ENCODE data around the gene C12orf43.

C12orf43 gene

DNA sequence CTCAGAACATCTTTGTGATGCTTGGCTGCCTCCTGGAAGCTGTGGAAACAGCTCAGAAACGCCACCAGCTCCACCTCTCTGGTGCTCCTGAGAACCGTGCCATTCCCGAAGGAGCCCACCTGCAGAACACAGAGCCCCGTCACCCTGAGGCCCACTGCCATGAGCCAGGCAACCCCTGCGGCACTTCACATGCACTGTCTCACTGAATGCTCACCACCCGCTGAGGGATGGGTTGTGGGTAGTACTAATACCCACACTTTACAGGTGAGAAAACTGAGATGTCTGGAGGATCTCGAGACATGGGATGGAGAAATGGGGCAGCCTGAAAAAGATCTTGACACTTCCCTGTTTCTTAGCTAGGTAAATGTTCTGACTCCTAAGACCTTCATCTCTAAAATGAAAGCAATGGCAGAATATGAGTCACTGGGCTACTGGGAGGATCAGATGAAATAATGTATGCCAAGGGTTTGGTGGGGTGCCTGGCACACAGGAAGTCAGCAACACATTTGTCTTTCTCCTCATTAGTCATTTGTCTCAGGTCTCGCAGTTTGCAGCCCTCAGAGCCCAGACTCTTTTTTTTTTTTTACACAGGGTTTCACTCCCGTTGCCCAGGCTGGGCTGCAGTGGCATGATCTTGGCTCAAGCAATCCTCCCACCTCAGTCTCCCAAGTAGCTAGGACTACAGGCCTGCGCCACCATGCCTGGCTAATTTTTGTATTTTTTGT, 17.5 kb upstream of the C12orf43 start:
- in situ Hi-C loops (cut with HindIII; ENCODE audit: low sequenced_read_pairs) = no loop called here

DNA sequence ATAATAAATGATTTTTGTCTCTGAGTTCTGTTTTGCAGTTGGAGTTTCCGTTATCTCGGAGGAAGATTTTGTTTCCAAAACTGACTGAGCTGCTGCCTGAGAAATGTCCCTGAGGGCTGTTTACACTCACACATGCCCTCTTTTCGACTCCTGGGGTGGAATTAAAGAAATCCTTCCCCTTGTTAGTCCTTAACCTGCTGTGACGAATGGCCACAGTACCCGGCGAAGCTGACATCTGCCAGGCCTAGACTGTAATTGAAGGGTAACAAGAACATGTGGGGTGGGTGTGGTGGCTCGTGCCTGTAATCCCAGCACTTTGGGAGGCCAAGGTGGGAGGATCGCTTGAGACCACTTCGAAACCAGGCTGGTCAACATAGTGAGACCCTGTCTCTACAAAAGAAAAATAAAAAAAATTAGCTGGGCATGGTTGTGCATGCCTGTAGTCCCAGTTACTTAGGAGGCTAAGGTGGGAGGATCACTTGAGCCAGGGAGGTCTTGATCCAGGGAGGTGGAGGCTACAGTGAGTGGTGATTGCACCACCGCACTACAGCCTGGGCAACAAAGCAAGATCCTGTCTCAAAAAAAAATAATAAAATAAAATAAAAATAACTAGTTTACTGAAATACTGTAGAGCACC, 14.4 kb upstream of the C12orf43 start:
- in situ Hi-C loops (cut with HindIII; ENCODE audit: low sequenced_read_pairs) = no loop called here

DNA sequence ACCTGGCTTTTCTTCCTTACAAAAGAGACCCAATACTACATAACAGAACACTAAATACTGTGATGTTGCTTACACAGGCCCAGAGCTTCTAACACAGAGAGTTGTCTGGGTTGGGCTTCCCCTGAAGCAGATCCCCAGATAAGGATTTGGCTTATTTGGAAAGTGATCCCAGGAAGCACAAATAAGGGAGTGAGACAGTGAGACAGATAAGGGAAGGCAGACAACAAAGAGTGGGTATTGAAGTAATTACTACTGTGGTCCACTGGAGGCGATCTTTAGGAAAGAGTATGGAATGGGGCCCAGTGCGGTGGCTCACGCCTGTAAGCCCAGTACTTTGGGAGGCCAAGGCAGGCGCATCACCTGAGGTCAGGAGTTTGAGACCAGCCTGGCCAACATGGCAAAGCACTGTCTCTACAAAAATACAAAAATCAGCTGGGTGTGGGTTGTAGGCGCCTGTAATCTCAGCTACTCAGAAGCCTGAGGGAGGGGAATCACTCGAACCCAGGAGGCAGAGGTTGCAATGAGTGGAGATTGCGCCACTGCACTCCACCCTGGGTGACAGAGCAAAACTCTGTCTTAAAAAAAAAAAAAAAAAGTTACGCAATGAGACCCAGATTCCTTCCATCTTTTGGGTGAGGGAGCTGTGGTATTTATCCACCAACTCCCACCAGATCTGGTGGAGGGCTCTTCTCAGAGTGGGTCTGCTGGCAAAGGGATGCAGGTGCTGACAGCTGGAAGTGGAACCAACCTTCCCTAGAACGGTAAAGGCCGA, 10.2 kb upstream of the C12orf43 start:
- in situ Hi-C loops (cut with HindIII; ENCODE audit: low sequenced_read_pairs) = no loop called here

DNA sequence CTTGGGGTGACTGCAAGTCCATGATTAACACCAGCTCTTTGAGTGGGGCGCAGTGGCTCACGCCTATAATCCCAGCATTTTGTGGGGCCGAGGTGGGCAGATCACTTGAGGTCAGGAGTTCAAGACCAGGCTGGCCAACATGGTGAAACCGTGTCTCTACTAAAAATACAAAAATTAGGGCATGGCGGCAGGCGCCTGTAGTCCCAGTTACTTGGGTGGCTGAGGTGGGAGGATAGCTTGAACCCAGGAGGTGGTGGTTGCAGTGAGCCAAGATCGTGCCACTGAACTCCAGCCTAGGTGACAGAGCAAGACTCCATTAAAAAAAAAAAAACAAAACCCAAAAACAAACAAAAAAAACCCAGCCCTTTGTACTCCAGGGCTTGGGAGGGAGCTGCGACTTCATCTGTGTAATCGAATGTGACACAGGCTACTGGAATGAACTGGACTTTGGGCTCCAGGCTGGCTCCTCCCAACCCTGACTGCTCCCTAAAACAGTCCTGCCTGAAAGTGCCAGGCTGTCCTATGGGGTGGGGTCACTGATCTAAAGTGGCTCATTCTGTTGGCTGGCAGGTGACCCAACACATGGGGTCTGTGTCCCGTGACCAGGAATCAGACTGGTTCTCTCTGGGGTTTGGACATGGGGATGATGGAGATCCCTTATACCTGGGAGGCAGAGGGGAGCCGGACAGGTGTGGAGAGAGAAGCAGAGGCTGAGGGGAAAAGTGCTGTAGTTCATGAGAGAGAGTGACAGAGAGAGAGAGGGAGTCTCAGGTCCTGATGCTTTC, 9.3 kb upstream of the C12orf43 start:
- in situ Hi-C loops (cut with HindIII; ENCODE audit: low sequenced_read_pairs) = no loop called here

DNA sequence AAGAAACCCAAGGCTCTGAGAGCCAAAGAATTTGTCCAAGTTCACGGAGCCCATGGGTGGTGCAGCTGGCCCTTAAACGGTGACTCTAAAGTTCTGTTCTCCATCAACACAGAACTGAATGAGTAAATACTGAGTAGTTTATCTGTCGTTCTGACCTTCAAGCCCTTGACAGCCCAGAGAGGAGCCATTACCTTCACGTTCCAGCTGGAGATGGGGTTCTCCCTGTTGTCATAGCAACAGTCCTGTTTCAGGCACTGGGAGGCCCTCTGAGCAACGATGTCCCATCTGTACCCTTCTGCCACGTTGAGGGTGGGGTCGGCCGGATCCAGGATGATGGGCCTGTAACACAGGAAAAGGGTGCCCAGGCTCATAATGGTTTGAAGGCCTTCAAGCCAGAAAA, 7.5 kb upstream of the C12orf43 start:
- in situ Hi-C loops (cut with HindIII; ENCODE audit: low sequenced_read_pairs) = no loop called here

DNA sequence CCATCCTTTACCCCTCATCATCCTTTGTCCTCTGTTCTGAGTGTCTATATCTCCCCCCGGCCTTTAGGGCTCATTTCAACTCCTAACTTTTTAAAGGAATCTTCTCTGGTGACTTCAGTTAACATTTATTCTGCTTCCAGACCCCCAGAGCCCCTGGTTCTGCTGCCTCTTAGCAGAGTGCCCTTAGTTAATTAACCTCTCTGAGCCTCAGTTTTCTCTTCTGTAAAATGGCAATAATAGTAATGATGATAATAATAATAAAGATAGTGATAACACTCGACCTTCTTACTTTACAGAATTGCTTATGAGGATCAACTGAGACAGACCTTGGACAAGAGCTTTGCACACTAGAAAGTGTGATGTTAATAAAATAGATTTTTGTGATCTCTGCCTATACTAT, 6.4 kb upstream of the C12orf43 start:
- in situ Hi-C loops (cut with HindIII; ENCODE audit: low sequenced_read_pairs) = no loop called here

DNA sequence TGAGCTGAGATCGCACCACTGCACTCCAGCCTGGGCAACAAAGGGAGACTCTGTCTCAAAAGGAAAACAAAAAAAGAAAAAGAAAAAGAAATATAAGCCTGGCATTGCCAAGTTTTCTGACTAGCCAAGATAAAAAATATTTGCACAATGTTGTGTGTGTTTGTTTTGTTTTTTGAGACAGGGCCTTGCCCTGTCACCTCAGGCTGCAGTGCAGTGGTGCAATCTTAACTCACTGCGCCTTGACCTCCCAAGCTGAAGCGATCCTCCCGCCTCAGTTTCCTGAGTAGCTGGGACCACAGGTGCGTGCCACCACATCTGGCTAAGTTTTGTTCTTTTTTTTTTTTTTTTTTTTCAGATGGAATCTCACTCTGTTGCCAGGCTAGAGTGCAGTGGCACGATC, 5.5 kb upstream of the C12orf43 start:
- in situ Hi-C loops (cut with HindIII; ENCODE audit: low sequenced_read_pairs) = no loop called here

DNA sequence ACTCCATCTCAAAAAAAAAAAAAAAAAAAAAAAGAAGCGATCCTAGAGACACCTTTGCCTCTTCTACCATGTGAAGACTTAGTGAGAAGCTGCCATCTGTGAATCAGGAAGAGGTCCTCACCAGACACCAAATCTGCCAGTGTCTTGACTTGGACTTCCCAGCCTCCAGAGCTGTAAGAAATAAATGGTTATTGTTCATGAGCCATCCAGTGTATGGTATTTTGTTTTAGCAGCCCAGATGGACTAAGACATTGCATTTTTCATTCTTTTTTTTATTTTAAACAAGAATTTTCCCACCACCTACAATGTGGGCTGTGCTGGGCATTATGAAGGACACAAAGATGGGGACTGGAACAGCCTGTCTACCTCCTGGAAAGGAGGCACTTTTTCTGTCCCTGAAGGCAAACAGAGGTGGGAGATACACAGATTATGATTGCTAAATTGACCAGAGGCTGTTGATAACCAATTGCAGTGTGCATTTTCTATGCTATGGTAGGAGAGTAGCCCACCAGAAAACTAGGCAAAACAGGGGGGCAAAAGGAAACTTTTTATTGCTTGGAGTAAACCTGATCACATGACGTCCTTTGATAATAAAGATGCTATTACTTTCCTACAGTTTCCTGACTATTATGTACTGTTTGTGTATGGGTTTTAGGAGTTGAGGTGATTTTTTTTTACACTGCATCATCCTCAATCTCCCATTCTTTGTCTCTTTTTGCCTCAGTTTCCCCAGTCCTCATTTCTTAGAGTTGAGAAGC, 2.8 kb upstream of the C12orf43 start:
- in situ Hi-C loops (cut with HindIII; ENCODE audit: low sequenced_read_pairs) = loop anchor here (5.0 kb wide), 1 partner anchor 53 kb away; no protein-coding TSS in a partner anchor

DNA sequence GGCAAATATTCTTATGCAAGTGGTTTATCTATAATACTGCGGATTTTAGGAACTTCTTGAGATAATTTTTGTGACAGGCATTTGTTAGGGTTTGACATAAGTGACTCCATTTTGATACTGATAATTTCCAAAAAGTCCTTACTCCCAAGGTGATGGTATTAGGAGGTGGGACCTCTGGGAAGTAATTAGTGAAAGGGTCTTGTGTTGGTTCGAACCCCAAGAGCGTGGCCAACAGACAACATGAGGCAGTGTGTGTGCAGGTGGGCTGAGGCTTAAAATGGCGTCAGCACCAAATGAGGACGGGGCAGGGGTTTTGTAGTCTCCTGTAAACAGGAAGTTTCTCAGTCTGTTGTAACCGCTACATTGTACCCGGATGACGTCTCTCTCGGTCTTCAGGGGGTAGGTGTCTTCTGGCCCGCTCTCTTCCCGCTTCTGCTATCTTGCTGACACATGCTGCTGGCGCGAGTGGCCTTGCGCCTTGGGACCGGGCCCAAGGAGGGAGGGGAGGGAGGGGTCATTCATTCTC, 1.7 kb upstream of the C12orf43 start:
- in situ Hi-C loops (cut with HindIII; ENCODE audit: low sequenced_read_pairs) = loop anchor here (5.0 kb wide), 1 partner anchor 54 kb away; no protein-coding TSS in a partner anchor

DNA sequence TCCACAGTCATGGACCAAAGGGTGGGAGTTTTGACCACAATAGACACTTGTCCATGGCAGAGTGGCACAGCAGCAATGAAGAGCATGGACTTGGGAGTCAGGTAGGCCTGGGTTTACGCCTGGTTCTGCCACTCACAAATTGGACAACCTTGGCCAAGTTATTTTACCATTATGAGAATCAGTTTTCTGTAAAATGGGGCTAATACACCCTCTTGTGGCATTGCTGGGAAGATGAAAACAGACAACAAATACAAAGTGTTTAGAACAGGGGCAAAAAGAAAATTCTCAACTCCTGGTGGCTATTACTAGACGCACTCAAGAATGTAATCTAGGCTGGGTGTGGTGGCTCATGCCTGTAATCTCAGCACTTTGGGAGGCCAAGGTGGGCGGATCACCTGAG, 2.6 kb downstream of the C12orf43 start:
- in situ Hi-C loops (cut with HindIII; ENCODE audit: low sequenced_read_pairs) = no loop called here

DNA sequence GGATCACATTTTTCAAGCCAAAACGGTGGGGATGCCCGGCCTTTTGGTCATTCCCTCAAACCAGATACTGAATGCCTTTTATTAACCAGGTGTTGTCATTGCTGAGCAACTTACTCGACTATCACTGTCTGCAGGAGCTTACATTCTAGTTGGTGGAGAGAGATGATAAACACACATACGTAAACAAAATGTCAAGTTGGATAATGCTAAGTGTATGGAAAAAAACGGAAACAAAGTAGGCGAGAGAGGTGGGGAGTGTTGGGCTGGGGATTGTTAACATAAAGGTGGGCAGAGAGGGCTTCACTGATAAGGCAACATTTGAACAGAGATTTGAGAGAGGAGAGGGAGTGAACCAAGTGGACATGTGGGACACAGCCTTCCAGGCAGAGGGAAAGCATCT, 4.5 kb downstream of the C12orf43 start:
- in situ Hi-C loops (cut with HindIII; ENCODE audit: low sequenced_read_pairs) = no loop called here

DNA sequence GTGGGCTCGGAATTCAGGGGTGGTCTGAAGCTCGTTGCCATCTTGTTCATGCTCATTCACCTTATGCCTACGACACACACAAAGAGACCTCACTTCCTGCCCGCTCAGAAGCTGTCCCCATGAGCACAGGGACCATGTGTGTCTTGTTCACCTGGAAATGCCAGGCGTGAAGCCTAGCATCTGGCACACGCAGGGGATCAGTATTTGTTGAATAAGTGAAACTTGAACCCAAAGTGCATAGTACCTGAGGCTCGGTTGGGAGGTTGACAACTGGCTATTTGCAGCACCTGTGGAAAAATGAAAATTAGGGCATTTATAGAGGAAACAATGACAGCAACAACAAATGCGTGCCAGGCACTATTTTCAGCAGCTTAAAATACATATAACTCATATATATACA, 5.4 kb downstream of the C12orf43 start:
- in situ Hi-C loops (cut with HindIII; ENCODE audit: low sequenced_read_pairs) = no loop called here

DNA sequence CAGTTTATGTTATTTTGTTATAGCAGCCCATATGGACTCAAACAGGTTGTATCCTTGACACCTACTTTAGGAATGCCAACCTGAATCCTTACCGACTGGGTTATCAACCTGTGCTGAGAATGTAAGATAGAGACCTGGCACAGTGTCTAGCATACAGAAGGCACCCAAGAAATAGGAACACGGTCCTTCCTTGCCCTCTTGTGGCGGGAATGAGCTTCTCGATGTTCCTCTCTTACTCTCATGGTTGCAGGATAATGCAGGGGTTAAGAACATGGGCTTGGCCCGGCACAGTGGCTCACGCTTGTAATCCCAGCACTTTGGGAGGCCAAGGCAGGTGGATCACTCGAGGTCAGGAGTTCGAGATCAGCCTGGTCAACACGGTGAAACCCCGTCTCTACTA, 6.5 kb downstream of the C12orf43 start:
- in situ Hi-C loops (cut with HindIII; ENCODE audit: low sequenced_read_pairs) = no loop called here

DNA sequence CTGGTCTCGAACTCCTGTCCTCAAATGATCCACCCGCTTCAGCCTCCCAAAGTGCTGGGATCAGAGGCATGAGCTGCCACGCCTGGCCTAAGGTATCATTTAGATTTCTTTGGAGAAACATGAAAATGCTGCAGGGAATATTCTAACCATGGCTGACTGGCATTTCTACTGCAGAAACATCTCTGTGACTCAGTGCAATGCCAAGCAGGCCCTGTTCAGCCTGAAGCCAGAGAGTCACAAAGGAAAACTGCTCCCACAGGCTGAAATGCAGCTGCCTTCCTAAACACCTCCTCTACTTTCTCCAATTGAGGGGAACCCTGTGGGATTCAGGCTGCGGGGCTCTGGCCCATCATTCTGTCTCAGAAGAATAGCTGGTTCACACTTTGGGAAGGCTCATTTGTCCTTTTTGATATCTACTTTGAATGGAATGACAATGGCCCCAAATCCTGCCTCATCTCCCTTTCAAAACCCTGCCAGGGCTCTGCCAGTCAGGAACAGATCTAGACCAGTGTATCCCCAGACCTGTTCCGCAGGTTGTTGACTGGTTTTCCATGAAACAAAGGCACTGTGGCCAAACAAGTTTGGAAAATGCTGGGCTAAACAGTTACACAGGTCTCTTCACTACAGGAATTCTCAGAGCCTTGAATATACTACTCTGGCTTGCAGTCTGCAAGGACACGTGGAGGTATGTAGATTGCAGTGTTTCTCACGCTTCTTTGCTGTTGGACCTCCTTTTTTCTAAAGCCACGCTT, 7.8 kb downstream of the C12orf43 start:
- in situ Hi-C loops (cut with HindIII; ENCODE audit: low sequenced_read_pairs) = no loop called here

DNA sequence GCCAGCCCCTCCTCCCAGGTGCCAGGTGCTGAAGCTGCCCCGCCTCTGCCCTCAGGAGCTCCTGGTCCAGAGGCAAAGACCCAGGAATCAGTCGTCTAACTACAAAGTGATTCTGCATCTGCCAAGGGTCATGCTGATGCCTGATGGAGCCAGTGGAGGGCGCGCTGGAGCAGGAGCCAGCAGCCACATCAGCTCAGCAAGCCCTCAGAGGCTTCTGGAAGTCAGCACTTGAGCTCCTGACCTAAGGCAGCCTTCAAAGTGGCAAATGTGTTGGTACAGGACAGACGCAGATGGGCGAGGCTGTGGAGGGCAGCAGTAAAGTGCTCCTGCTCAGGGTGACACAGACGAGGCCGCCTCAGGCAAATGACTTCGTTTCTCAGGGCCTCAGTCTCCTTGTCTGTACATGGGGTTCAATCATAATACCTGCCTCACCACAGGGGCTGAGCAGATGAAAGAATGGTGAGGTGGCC, 10.9 kb downstream of the C12orf43 start:
- in situ Hi-C loops (cut with HindIII; ENCODE audit: low sequenced_read_pairs) = no loop called here

DNA sequence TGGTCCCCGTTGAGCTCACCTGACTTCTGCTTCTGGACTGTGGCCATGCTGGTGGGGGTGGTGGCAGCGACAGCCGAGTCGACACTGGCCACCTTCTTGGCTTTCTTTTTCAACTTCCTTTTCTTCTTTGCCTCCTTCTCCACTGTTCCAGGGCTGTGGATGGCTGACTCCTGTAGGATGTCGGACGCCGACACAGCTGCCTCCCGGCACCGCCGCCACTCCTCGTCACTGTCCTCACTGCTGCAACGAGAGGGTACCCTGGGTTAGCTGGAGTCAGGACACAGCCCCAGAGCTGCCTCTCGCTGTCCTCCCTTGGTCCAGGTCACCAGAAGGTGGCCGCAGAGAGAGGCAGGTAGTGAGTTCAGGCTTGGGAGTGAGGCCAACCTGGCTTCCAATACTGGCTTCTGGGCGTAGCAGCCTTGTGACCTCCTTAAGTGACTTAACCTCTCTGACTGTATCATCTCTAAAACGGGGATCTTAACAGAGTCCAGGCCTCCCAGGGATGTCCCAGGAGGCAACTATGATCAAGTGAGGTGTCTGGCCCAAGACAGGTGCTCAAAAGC, 12.0 kb downstream of the C12orf43 start:
- in situ Hi-C loops (cut with HindIII; ENCODE audit: low sequenced_read_pairs) = loop anchor here (5.0 kb wide), 1 partner anchor 72 kb away; no protein-coding TSS in a partner anchor

DNA sequence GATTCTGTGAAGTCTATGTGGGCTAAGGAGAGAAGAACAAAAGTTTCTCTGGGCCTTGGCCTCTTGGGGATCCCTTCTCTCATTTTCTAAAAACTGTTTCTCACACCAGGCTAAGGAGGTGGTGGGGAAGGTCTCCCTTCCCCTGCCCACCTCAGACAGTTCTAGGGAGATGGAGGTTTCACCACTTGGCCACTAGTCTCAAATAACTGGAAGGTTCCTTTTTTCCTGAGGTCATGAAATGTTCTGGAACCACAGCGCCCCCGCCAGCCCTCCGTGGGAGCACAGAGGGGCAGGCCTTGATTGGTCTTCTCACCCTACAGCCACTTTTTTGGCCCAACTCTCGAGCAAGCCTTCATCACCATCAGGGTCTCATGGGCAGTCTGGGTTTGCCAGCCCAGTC, 12.6 kb downstream of the C12orf43 start:
- in situ Hi-C loops (cut with HindIII; ENCODE audit: low sequenced_read_pairs) = loop anchor here (5.0 kb wide), 1 partner anchor 71 kb away; no protein-coding TSS in a partner anchor

DNA sequence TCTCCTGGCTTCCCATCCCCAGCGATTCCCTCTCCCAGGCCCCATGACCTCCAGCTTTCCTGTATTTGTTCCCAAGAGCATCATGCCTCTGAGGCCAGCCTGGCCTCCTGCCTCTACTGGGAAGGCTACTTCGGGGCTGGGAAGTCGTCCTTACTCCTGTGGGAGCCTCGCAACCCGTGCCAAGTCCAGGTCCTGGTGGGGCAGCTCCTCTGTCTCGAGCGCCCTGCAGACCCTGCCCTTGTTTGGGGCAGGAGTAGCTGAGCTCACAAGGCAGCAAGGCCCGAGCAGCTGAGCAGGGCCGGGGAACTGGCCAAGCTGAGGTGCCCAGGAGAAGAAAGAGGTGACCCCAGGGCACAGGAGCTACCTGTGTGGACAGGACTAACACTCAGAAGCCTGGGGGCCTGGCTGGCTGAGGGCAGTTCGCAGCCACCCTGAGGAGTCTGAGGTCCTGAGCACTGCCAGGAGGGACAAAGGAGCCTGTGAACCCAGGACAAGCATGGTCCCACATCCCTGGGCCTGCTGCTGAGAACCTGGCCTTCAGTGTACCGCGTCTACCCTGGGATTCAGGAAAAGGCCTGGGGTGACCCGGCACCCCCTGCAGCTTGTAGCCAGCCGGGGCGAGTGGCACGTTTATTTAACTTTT, 14.3 kb downstream of the C12orf43 start:
- in situ Hi-C loops (cut with HindIII; ENCODE audit: low sequenced_read_pairs) = loop anchor here (5.0 kb wide), 1 partner anchor 70 kb away; no protein-coding TSS in a partner anchor
